Breast epithelium (tissue), 4 donors: Measurements from ENCODE around the gene ITPR2. TPM values are rescaled to one million over a fixed set of nuclear protein-coding genes. Genes with fewer than 3 reads are reported as not detected.

Experiments used
- DNase-seq, 2 donors: peaks; one replicate each; pipeline ENCODE4 v3.0.0-alpha.2; 2019; ENCODE audit warnings: low spot score in 2 of 2
- H3K27ac ChIP-seq, 2 donors: fragments of 200-600 bp; sonication (generic) in 1 of 2; one replicate each; pipeline ENCODE4 v1.5.1; 2016 to 2019; ENCODE audit warnings: mild to moderate bottlenecking in 1 of 2
- H3K27me3 ChIP-seq, 2 donors: fragments of 200-600 bp; sonication (generic) in 1 of 2; one replicate each; pipeline versions ENCODE4 v1.5.1 to v1.6.0; 2017 to 2019; ENCODE audit warnings: control low read depth in 1 of 2, mild to moderate bottlenecking in 1 of 2
- H3K36me3 ChIP-seq: fragments of 200-600 bp; one replicate; pipeline ENCODE4 v1.5.1; 2019
- H3K4me1 ChIP-seq, 2 donors: fragments of 200-600 bp; sonication (generic); one replicate each; pipeline ENCODE4 v1.5.1; 2016 to 2019; ENCODE audit warnings: control low read depth in 1 of 2
- H3K4me3 ChIP-seq, 3 donors: fragments of 200-600 bp; sonication (generic); 1 replicate in 2 of 3; 2 replicates in 1 of 3; pipeline ENCODE4 v1.5.1; 2016 to 2019; ENCODE audit warnings: mild to moderate bottlenecking in 3 of 3, moderate library complexity in 2 of 3
- H3K9me3 ChIP-seq, 2 donors: fragments of 200-600 bp; sonication (generic) in 1 of 2; one replicate each; pipeline ENCODE4 v1.5.1; 2016 to 2019; ENCODE audit warnings: control low read depth in 1 of 2
- POLR2A ChIP-seq: fragments of 450-650 bp; IDR thresholded peaks from one replicate; pipeline ENCODE4 v1.6.1; 2016; ENCODE audit warnings: antibody characterized with exemption, mild to moderate bottlenecking, moderate library complexity
- POLR2AphosphoS5 ChIP-seq, 3 donors: sonication (generic); formaldehyde crosslinking; IDR thresholded peaks; one replicate each; pipeline ENCODE4 v1.6.1; 2017; ENCODE audit warnings: antibody characterized with exemption in 3 of 3
- intact Hi-C: fragments of 100-400 bp; cut with DNase I; formaldehyde crosslinking; loops from one replicate; pipeline ENCODE4 v1.15.1; 2023; ENCODE audit warnings: low total_unique reads
- total RNA-seq, 3 donors: library from RNA; depleted of rRNA; stranded (reverse); fragments of >200 nt; gene quantifications; one replicate each; pipeline ENCODE4 v1.1.0, GENCODE V29; 2016
- TF ChIP-seq, protein P1 (sequence below), 3 donors: fragments of 450-650 bp; IDR thresholded peaks; one replicate each; pipeline ENCODE4 v1.5.1; 2016 to 2017; ENCODE audit warnings: antibody characterized with exemption in 3 of 3, mild to moderate bottlenecking in 3 of 3, moderate library complexity in 3 of 3

ITPR2 gene
- total RNA-seq, 3 donors from 2014 or later, result 47.2 to 95.0 (median 66.5) TPM

DNA sequence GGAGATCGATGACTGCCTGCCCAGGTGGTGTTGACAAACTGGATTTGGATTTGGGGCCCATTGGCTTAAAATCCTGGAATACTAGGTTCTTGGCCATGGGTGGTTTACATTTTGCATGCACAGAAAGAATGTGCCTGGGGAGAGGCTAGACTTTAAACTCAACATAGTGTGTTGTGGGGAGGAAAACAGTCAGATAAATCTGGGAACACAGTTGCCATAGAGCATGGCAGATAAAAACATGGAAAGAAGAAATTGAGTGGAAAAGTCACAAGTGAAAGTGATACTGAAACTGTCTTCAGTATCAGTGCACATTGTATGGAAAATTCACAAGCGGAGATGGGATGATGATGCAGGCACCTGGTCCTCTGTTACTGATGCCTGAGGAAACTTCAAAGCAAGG is 542.4 kb downstream of the ITPR2 start:
- TF ChIP-seq, protein P1, sequence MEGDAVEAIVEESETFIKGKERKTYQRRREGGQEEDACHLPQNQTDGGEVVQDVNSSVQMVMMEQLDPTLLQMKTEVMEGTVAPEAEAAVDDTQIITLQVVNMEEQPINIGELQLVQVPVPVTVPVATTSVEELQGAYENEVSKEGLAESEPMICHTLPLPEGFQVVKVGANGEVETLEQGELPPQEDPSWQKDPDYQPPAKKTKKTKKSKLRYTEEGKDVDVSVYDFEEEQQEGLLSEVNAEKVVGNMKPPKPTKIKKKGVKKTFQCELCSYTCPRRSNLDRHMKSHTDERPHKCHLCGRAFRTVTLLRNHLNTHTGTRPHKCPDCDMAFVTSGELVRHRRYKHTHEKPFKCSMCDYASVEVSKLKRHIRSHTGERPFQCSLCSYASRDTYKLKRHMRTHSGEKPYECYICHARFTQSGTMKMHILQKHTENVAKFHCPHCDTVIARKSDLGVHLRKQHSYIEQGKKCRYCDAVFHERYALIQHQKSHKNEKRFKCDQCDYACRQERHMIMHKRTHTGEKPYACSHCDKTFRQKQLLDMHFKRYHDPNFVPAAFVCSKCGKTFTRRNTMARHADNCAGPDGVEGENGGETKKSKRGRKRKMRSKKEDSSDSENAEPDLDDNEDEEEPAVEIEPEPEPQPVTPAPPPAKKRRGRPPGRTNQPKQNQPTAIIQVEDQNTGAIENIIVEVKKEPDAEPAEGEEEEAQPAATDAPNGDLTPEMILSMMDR (IDR thresholded peaks at IDR 0.05), result no peak
- TF ChIP-seq POLR2AphosphoS5 (IDR thresholded peaks at IDR 0.05) (no peak), POLR2A (no peak)

DNA sequence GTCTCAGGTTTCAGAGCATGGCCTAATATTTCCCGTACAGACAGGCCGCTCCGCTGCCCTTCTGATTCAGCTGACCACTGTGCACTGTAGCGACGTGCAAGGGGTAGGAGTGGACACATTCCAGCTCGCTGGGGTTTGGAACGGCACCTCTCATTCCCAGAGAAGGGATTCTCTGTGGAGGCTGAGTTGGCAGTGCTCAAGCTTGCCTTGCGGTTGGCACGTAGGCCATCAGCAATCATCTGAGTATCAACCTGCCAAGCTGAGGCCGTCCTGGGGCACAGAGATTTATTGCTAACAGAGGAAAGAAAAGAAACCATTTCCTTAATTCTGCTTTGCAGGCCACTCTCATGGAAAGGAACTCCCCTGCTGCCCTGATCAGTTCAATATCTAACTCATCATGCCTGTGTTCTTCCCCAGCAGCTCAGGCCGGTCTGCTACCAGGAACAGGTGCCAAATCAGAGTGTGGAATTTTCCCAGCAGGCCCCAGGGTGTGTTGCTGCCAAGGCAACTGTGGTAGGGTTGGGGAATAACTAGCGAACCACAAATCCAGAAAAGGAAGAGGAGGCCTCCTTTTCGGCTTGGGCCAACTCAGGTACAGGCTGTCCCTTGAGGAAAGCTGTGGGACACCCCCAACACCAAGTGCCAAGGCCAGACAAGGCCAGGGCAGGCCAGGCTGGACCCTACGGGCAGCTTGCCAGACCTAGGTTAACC is 545.2 kb downstream of the ITPR2 start:
- no peaks in the 10 kb centered on the region for H3K9me3 ChIP-seq
- H3K27me3 ChIP-seq, result no peaks in the 10 kb centered on the region
- peak overlapping the region; percentile 94 to 98 for H3K27ac ChIP-seq
- TF ChIP-seq POLR2A (no peak), POLR2AphosphoS5 (IDR thresholded peaks at IDR 0.05) (peak in 1 of 3 donors; percentile 56)
- TF ChIP-seq, protein P1 (IDR thresholded peaks at IDR 0.05), result peak in 1 of 3 donors; percentile 6
- DNase-seq, result peak; percentile 86 to 96
- H3K4me3 ChIP-seq, result no peak overlapping the region
- no peaks in the 10 kb centered on the region for H3K36me3 ChIP-seq
- intact Hi-C loops, result loop anchor here (10.0 kb wide), 1 partner anchor 163 kb away; the partner anchor contains the start of gene BHLHE41
- peaks cover 11 to 13% of the 10 kb centered on the region in 2 donors for H3K4me1 ChIP-seq

More for the DNA sequence above, 542.4 kb downstream of the ITPR2 start:
- Histone ChIP-seq H3K36me3 (no peaks in the 10 kb centered on the region), H3K4me3 (no peak overlapping the region), H3K4me1 (peaks cover 11 to 13% of the 10 kb centered on the region in 2 donors), H3K27me3 (no peaks in the 10 kb centered on the region), H3K27ac (peak overlapping the region; percentile 63 to 98), H3K9me3 (no peaks in the 10 kb centered on the region)
- DNase-seq, result no peak
- intact Hi-C loops, result no loop called here

Other genes starting within 250 kb of the ITPR2 start
- 10 to 100 TPM; 20.6 to 23.1 (median 21.9) TPM for gene INTS13, start 104.8 kb upstream of the ITPR2 start, total RNA-seq
- 100 to 1,000 TPM in 1 of 3 donors, 10 to 100 TPM in 2; 87.8 to 111 (median 92.5) TPM for gene FGFR1OP2, start 105.3 kb upstream of the ITPR2 start, total RNA-seq
- 10 to 100 TPM; 40.2 to 60.0 (median 56.1) TPM for gene TM7SF3, start 181.2 kb upstream of the ITPR2 start, total RNA-seq
- 10 to 100 TPM; 41.1 to 71.3 (median 55.7) TPM for gene MED21, start 189.4 kb upstream of the ITPR2 start, total RNA-seq
- gene C12orf71, start 249.4 kb upstream of the ITPR2 start, total RNA-seq, result not detected